ENCODE results near the gene KRTAP4-2. TPM values are rescaled to one million over a fixed set of nuclear protein-coding genes. Genes with fewer than 3 reads are reported as not detected.
"Not testable (repeated sequence)": the region's sequence is repeated elsewhere in the genome, so short reads cannot be mapped to it uniquely, and the experiment has no call there.

Gene KRTAP4-2
- total RNA-seq: not detected
- not detected for polyA plus RNA-seq (2013, experiment 1 of 2)
- not detected for polyA plus RNA-seq (2013, experiment 2 of 2)
- long read RNA-seq, experiment 1: 0 reads
- long read RNA-seq, experiment 2: 0 reads
- long read RNA-seq, experiment 3: 0 reads
- long read RNA-seq, experiment 4: 0 reads

- H3K27me3 Mint-ChIP-seq (ENCODE audit: insufficient read depth): peaks cover 3% of the 10 kb centered on the region
- 94 to 100% methylated on average over 2 to 6 of the region's 7 CpGs for WGBS, 2 experiments (ENCODE audit: insufficient coverage in 1 of 2, insufficient read length in 1 of 2)
Observed at GRCh38 chr17:41177727-41178271, at the start of gene KRTAP4-2. Gene KRTAP4-2 (minus strand): TSS chr17:41178221. CDS start chr17:41178164, 57 bp downstream.

DNA sequence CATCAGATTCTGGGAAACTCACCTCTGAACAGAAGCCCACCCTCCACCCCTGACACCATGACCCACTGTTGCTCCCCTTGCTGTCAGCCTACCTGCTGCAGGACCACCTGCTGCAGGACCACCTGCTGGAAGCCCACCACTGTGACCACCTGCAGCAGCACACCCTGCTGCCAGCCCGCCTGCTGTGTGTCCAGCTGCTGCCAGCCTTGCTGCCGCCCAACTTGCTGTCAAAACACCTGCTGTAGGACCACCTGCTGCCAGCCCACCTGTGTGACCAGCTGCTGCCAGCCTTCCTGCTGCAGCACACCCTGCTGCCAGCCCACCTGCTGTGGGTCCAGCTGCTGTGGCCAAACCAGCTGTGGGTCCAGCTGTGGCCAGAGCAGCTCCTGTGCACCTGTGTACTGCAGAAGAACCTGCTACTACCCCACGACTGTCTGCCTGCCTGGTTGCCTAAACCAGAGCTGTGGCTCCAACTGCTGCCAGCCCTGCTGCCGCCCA is 48.6 kb upstream of the KRTAP4-2 start, which contains the start of gene KRTAP9-2:
TSS of gene KRTAP9-2 (plus strand) at position 51 of the 498 bp plus-strand sequence. CDS start at position 58, 7 bp downstream.
- WGBS, 2 experiments (ENCODE audit: insufficient coverage in 1 of 2, insufficient read length in 1 of 2): 79 to 82% methylated on average over 2 of the region's 4 CpGs
- not testable (repeated sequence) for H3K36me3 Mint-ChIP-seq (ENCODE audit: low read depth); H3K27ac Mint-ChIP-seq; H3K27me3 ChIP-seq (ENCODE audit: control insufficient read depth, insufficient read depth, low read length, poor library complexity, severe bottlenecking); H3K4me3 ChIP-seq (ENCODE audit: low read length); H3K4me1 Mint-ChIP-seq; H3K9me3 Mint-ChIP-seq; H3K9me3 ChIP-seq (ENCODE audit: control insufficient read depth, low read length); H3K4me3 Mint-ChIP-seq; DNase-seq; H3K4me1 ChIP-seq (ENCODE audit: control insufficient read depth, insufficient read depth, low read length); H3K27ac ChIP-seq (ENCODE audit: low read depth, low read length); H3K9ac ChIP-seq (ENCODE audit: extremely low read depth, low read length, poor library complexity, severe bottlenecking); H3K36me3 ChIP-seq (ENCODE audit: control insufficient read depth, insufficient read depth, low read length); H3K27me3 Mint-ChIP-seq (ENCODE audit: insufficient read depth)

More at GRCh38 chr17:41177727-41178271, at the start of gene KRTAP4-2:
- Mint-ChIP-seq H3K4me3 (no peak within 1 kb of the TSS), H3K36me3 (ENCODE audit: low read depth) (no peaks in the 10 kb centered on the region), H3K4me1 (peaks cover 1% of the 10 kb centered on the region), H3K9me3 (no peaks in the 10 kb centered on the region), H3K27ac (no peak within 1 kb of the TSS)
- H3K27me3 ChIP-seq (ENCODE audit: control insufficient read depth, insufficient read depth, low read length, poor library complexity, severe bottlenecking): no peaks in the 10 kb centered on the region
- no peak for DNase-seq
- H3K9me3 ChIP-seq (ENCODE audit: control insufficient read depth, low read length): no peaks in the 10 kb centered on the region
- no peak within 1 kb of the TSS for H3K9ac ChIP-seq (ENCODE audit: extremely low read depth, low read length, poor library complexity, severe bottlenecking)
- no peak within 1 kb of the TSS for H3K4me3 ChIP-seq (ENCODE audit: low read length)
- no peak within 1 kb of the TSS for H3K27ac ChIP-seq (ENCODE audit: low read depth, low read length)
- TF ChIP-seq, protein P1, sequence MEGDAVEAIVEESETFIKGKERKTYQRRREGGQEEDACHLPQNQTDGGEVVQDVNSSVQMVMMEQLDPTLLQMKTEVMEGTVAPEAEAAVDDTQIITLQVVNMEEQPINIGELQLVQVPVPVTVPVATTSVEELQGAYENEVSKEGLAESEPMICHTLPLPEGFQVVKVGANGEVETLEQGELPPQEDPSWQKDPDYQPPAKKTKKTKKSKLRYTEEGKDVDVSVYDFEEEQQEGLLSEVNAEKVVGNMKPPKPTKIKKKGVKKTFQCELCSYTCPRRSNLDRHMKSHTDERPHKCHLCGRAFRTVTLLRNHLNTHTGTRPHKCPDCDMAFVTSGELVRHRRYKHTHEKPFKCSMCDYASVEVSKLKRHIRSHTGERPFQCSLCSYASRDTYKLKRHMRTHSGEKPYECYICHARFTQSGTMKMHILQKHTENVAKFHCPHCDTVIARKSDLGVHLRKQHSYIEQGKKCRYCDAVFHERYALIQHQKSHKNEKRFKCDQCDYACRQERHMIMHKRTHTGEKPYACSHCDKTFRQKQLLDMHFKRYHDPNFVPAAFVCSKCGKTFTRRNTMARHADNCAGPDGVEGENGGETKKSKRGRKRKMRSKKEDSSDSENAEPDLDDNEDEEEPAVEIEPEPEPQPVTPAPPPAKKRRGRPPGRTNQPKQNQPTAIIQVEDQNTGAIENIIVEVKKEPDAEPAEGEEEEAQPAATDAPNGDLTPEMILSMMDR (conservative IDR thresholded peaks at IDR 0.05): no peak
- H3K36me3 ChIP-seq (ENCODE audit: control insufficient read depth, insufficient read depth, low read length): no peaks in the 10 kb centered on the region
- H3K4me1 ChIP-seq (ENCODE audit: control insufficient read depth, insufficient read depth, low read length): no peaks in the 10 kb centered on the region

DNA sequence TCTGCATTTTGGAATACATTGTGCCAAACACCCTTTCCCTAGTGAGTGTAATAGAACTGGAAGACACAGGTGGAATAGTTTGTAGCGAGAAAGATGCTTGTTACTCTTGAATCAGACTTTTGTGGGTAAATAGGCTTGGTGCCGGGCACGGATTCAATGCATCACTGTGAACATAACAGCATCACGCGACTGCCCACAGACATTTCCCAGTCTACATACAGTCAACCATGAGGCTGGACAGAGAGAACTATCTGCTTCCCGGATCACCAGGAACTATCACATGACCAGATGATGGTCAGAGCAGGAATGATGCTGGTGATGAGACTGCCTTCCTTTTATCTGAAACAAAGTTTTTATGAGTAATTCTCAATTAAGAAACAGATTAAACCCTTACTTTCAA is 48.0 kb upstream of the KRTAP4-2 start:
- Mint-ChIP-seq H3K36me3 (ENCODE audit: low read depth) (no peaks in the 10 kb centered on the region), H3K9me3 (no peaks in the 10 kb centered on the region), H3K27ac (no peak overlapping the region), H3K4me1 (peaks cover 4% of the 10 kb centered on the region), H3K4me3 (no peak overlapping the region), H3K27me3 (ENCODE audit: insufficient read depth) (peaks cover 5% of the 10 kb centered on the region)
- H3K27me3 ChIP-seq (ENCODE audit: control insufficient read depth, insufficient read depth, low read length, poor library complexity, severe bottlenecking): no peaks in the 10 kb centered on the region
- H3K36me3 ChIP-seq (ENCODE audit: control insufficient read depth, insufficient read depth, low read length): no peaks in the 10 kb centered on the region
- no peak overlapping the region for H3K4me3 ChIP-seq (ENCODE audit: low read length)
- H3K9ac ChIP-seq (ENCODE audit: extremely low read depth, low read length, poor library complexity, severe bottlenecking): no peak overlapping the region
- no peak for DNase-seq
- H3K27ac ChIP-seq (ENCODE audit: low read depth, low read length): no peak overlapping the region
- H3K4me1 ChIP-seq (ENCODE audit: control insufficient read depth, insufficient read depth, low read length): no peaks in the 10 kb centered on the region
- H3K9me3 ChIP-seq (ENCODE audit: control insufficient read depth, low read length): no peaks in the 10 kb centered on the region
- TF ChIP-seq, protein P1 (conservative IDR thresholded peaks at IDR 0.05): no peak
- 95 to 96% methylated on average over 3 to 6 of the region's 6 CpGs for WGBS, 2 experiments (ENCODE audit: insufficient coverage in 1 of 2, insufficient read length in 1 of 2)
